ENCODE data around the gene TMEM248.
"Not testable (repeated sequence)": the region's sequence is repeated elsewhere in the genome, so short reads cannot be mapped to it uniquely, and the experiment has no call there.

TMEM248 gene, protein sequence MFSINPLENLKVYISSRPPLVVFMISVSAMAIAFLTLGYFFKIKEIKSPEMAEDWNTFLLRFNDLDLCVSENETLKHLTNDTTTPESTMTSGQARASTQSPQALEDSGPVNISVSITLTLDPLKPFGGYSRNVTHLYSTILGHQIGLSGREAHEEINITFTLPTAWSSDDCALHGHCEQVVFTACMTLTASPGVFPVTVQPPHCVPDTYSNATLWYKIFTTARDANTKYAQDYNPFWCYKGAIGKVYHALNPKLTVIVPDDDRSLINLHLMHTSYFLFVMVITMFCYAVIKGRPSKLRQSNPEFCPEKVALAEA

GRCh38 chr7:66920769-66921395 is at the start of gene TMEM248:
Gene TMEM248, plus strand, starts transcription at chr7:66921225. Its CDS starts 20,641 bp downstream, at chr7:66941866.
- peaks cover 12% of the 10 kb centered on the region for H3K36me3 Mint-ChIP-seq (ENCODE audit: low read depth)
- H3K27ac Mint-ChIP-seq, result peak within 1 kb of the TSS; percentile 96
- H3K9me3 Mint-ChIP-seq, result no peaks in the 10 kb centered on the region
- H3K4me1 Mint-ChIP-seq (ENCODE audit: low read depth), result peaks cover 17% of the 10 kb centered on the region
- H3K27me3 Mint-ChIP-seq (ENCODE audit: low read depth), result no peaks in the 10 kb centered on the region
- peak within 1 kb of the TSS; percentile 97 for H3K4me3 Mint-ChIP-seq

GRCh38 chr7:66873476-66873875 is 47.5 kb upstream of the TMEM248 start:
- Mint-ChIP-seq H3K27ac (no peak overlapping the region), H3K9me3 (no peaks in the 10 kb centered on the region), H3K27me3 (ENCODE audit: low read depth) (no peaks in the 10 kb centered on the region)

DNA sequence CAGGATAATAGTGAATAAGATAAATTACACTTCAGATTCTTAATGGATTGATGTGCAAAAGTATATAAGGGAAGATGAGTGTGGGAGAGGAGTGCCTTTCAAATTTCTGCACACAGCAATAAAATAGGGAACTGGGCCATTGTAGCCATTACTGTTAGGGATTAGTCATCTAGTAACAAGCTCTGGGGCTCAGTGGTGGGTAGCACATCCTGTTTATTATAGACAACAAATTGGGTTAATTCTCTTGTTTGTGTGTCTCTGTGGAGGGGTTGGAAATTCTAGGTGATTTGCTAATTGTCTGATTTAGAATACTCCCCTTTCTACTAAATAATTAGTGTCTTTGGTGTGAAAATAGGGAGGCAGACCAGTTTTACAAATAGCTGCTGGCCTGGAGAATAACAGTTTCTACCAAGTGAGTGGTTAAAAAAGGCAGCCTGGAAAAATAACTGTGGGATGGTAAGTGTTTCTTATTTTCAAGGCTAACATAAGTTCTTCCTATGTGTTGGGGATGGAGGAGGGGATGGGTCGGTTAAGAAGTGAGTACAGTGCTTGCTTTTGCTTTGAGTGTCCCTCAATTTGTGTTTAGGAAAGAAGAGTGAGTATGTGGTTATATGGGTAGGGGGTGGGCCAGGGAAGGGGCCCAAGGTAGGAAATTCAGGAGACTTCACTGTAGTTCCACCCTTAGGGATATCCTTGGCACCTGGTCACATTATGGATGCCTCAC is 43.3 kb upstream of the TMEM248 start:
- Mint-ChIP-seq H3K9me3 (no peaks in the 10 kb centered on the region), H3K4me1 (ENCODE audit: low read depth) (peaks cover 9% of the 10 kb centered on the region), H3K27ac (peak overlapping the region; percentile 2), H3K27me3 (ENCODE audit: low read depth) (no peaks in the 10 kb centered on the region), H3K36me3 (ENCODE audit: low read depth) (no peaks in the 10 kb centered on the region), H3K4me3 (no peak overlapping the region)

More at GRCh38 chr7:66873476-66873875, 47.5 kb upstream of the TMEM248 start:
- peaks cover 11% of the 10 kb centered on the region for H3K4me1 Mint-ChIP-seq (ENCODE audit: low read depth)
- no peaks in the 10 kb centered on the region for H3K36me3 Mint-ChIP-seq (ENCODE audit: low read depth)
- no peak overlapping the region for H3K4me3 Mint-ChIP-seq

DNA sequence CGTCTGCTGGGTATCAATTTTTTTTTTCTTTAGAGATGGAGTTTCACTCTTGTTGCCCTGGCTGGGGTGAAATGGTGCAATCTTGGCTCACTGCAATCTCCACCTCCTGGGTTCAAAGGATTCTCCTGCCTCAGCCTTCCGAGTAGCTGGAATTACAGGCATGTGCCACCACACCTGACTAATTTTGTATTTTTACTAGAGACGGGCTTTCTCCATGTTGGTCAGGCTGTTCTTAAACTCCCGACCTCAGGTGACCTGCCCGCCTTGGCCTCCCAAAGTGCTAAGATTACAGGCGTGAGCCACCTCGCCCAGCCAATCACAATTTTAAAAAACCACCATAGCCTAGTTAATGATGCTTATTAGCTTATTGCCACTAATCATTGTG is 42.7 kb upstream of the TMEM248 start:
- not testable (repeated sequence) for H3K27me3 Mint-ChIP-seq (ENCODE audit: low read depth); H3K4me1 Mint-ChIP-seq (ENCODE audit: low read depth); H3K36me3 Mint-ChIP-seq (ENCODE audit: low read depth); H3K9me3 Mint-ChIP-seq; H3K27ac Mint-ChIP-seq; H3K4me3 Mint-ChIP-seq

DNA sequence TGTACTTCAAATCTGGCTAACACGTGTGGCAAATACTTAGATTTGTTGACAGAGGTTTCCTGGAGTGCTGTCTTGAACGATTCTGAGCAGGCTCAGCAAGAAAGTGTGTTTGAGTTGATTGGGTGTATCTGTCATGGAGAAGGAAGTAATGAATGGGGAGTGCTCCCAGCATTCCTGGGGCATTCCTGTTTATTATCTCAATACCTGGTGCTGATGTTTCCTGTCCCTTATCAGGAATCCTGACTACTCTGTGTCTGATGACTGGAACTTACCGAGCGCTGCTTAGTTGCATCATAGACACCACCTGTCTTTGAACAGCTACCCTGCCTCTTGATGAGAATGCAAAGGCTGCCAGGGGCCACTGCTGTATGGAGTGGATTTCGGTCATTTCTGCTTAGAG is 41.0 kb upstream of the TMEM248 start:
- Mint-ChIP-seq H3K36me3 (ENCODE audit: low read depth) (no peaks in the 10 kb centered on the region), H3K4me1 (ENCODE audit: low read depth) (peaks cover 9% of the 10 kb centered on the region), H3K9me3 (no peaks in the 10 kb centered on the region), H3K4me3 (no peak overlapping the region), H3K27ac (no peak overlapping the region), H3K27me3 (ENCODE audit: low read depth) (no peaks in the 10 kb centered on the region)

GRCh38 chr7:66880577-66880976 is 40.4 kb upstream of the TMEM248 start:
- not testable (repeated sequence) for H3K4me3 Mint-ChIP-seq; H3K9me3 Mint-ChIP-seq; H3K27me3 Mint-ChIP-seq (ENCODE audit: low read depth); H3K27ac Mint-ChIP-seq; H3K36me3 Mint-ChIP-seq (ENCODE audit: low read depth); H3K4me1 Mint-ChIP-seq (ENCODE audit: low read depth)

DNA sequence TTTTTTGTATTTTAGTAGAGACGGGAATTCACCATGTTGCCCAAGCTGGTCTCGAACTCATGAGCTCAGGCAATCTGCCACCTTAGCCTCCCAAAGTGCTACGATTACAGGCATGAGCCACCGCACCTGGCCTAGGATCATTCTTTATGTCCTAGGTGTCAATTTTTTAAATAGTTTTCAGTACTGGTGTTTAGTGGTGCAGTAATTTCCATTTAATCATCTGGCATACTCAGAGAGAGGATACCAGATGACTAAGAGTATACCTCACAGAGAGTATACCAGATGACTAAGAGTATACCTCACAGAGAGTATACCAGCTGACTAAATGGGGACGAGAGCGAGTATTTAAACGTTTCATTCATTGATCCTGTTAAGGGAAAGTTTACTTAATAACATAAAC is 37.3 kb upstream of the TMEM248 start:
- Mint-ChIP-seq H3K9me3 (no peaks in the 10 kb centered on the region), H3K36me3 (ENCODE audit: low read depth) (no peaks in the 10 kb centered on the region), H3K27me3 (ENCODE audit: low read depth) (no peaks in the 10 kb centered on the region), H3K4me3 (no peak overlapping the region), H3K27ac (no peak overlapping the region), H3K4me1 (ENCODE audit: low read depth) (no peaks in the 10 kb centered on the region)

- H3K4me3 Mint-ChIP-seq; H3K36me3 Mint-ChIP-seq (ENCODE audit: low read depth); H3K9me3 Mint-ChIP-seq; H3K4me1 Mint-ChIP-seq (ENCODE audit: low read depth); H3K27ac Mint-ChIP-seq; H3K27me3 Mint-ChIP-seq (ENCODE audit: low read depth): not testable (repeated sequence)
Observed at GRCh38 chr7:66884556-66884955, 36.5 kb upstream of the TMEM248 start.

DNA sequence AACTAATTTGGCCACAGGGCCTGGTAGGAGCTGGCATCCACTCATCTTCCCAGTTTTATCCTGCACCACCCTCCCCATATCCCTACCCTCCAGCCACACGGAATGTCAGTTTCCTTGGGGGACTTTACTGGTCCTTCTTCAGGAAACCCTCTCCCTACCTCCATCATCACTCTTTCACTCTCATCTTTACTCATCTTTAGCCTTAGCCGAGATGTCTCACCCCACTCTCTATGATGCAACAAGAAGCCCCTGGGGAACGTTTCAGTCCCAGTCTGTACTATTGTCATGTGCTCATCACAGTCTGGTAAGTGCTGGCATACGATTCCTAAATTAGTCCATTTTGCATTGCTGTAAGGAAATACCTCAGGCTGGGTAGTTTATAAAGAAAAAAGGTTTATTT is 34.9 kb upstream of the TMEM248 start:
- Mint-ChIP-seq H3K27me3 (ENCODE audit: low read depth) (no peaks in the 10 kb centered on the region), H3K27ac (no peak overlapping the region), H3K4me1 (ENCODE audit: low read depth) (no peaks in the 10 kb centered on the region), H3K4me3 (no peak overlapping the region), H3K36me3 (ENCODE audit: low read depth) (no peaks in the 10 kb centered on the region), H3K9me3 (no peaks in the 10 kb centered on the region)

DNA sequence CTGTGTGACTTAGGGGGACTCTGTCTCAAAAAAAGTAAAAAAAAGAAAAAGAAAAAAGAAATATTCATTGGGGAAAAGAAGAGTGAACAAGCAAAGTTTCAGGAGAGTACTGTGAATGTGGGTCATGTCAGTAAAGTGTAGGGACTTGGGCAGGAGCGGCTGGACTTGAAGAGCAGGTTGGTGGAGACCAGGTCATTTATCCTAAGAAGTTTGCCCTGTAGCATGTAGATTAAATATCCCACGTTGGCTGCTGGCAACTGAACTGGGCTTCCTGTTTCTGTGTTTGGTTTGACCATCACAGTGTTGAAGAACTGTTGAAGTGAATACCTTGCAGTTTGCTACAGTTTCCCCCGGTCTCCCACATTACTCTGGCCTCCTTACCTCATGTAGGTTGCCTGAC is 32.8 kb upstream of the TMEM248 start:
- not testable (repeated sequence) for H3K9me3 Mint-ChIP-seq; H3K4me3 Mint-ChIP-seq; H3K4me1 Mint-ChIP-seq (ENCODE audit: low read depth); H3K27me3 Mint-ChIP-seq (ENCODE audit: low read depth); H3K27ac Mint-ChIP-seq; H3K36me3 Mint-ChIP-seq (ENCODE audit: low read depth)

GRCh38 chr7:66894463-66895080 is 26.5 kb upstream of the TMEM248 start:
- no peak overlapping the region for H3K4me3 Mint-ChIP-seq
- no peak overlapping the region for H3K27ac Mint-ChIP-seq

DNA sequence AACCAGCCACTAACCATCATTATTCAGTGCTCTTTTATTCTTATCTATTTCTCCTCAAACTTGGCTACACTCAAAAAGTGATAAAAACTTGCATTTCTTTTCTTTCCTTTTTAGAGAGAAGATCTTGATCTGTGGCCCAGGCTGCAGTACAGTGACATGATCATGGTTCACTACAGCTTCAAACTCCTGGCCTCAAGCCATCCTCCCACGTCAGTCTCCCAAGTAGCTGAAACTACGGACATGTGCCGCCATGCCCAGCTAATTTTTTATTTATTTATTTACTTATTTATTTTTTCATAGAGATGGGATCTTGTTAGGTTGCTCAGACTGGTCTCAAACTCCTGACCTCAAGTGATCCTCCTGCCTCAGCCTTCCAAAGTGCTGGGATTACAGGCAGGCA is 24.6 kb upstream of the TMEM248 start:
- H3K27me3 Mint-ChIP-seq (ENCODE audit: low read depth), result no peaks in the 10 kb centered on the region
- no peaks in the 10 kb centered on the region for H3K4me1 Mint-ChIP-seq (ENCODE audit: low read depth)
- H3K9me3 Mint-ChIP-seq, result no peaks in the 10 kb centered on the region
- H3K4me3 Mint-ChIP-seq, result no peak overlapping the region
- H3K36me3 Mint-ChIP-seq (ENCODE audit: low read depth), result no peaks in the 10 kb centered on the region
- no peak overlapping the region for H3K27ac Mint-ChIP-seq

More at GRCh38 chr7:66894463-66895080, 26.5 kb upstream of the TMEM248 start:
- Mint-ChIP-seq H3K9me3 (no peaks in the 10 kb centered on the region), H3K27me3 (ENCODE audit: low read depth) (no peaks in the 10 kb centered on the region), H3K36me3 (ENCODE audit: low read depth) (no peaks in the 10 kb centered on the region), H3K4me1 (ENCODE audit: low read depth) (no peaks in the 10 kb centered on the region)

- Mint-ChIP-seq H3K4me3 (no peak overlapping the region), H3K27ac (no peak overlapping the region), H3K9me3 (no peaks in the 10 kb centered on the region), H3K36me3 (ENCODE audit: low read depth) (no peaks in the 10 kb centered on the region), H3K27me3 (ENCODE audit: low read depth) (no peaks in the 10 kb centered on the region), H3K4me1 (ENCODE audit: low read depth) (no peaks in the 10 kb centered on the region)
Observed at GRCh38 chr7:66899552-66900280, 21.3 kb upstream of the TMEM248 start.

All from T-helper 1 cell treated with Interleukin-12 subunit alpha and Interleukin-12 subunit beta and Interleukin-4 antibody, amounts not matched to agents 30 μg/mL and 1 μg/mL, for 36 hours (primary cell).